Esophagus squamous epithelium (tissue), 5 donors: ENCODE measurements around the gene HLCS. TPM values are rescaled to one million over a fixed set of nuclear protein-coding genes. Genes with fewer than 3 reads are reported as not detected.

Experiments
- DNase-seq: peaks from one replicate; lab custom pipeline; 2025; lab: John Stamatoyannopoulos, UW
- H3K27ac ChIP-seq, 4 donors: fragments of 200-600 bp; sonication (generic); one replicate each; pipeline ENCODE4 v1.5.1; 2016 to 2019; ENCODE audit warnings: mild to moderate bottlenecking in 1 of 4
- H3K27me3 ChIP-seq, 4 donors: fragments of 200-600 bp; sonication (generic); 1 replicate in 3 of 4; 2 replicates in 1 of 4; pipeline versions ENCODE4 v1.5.1 to v1.6.0; 2017 to 2021; ENCODE audit warnings: antibody characterized with exemption in 1 of 4
- H3K36me3 ChIP-seq, 3 donors: fragments of 200-600 bp; sonication (generic); one replicate each; pipeline ENCODE4 v1.5.1; 2016 to 2019
- H3K4me1 ChIP-seq, 3 donors: fragments of 200-600 bp; sonication (generic); one replicate each; pipeline ENCODE4 v1.5.1; 2017 to 2019
- H3K4me3 ChIP-seq, 4 donors: fragments of 200-600 bp; sonication (generic); 1 replicate in 3 of 4; 2 replicates in 1 of 4; pipeline ENCODE4 v1.5.1; 2016 to 2019; ENCODE audit warnings: mild to moderate bottlenecking in 2 of 4, moderate library complexity in 1 of 4
- H3K9me3 ChIP-seq, 3 donors: fragments of 200-600 bp; sonication (generic); one replicate each; pipeline ENCODE4 v1.5.1; 2016 to 2019
- POLR2A ChIP-seq, 4 donors: fragments of 450-650 bp; IDR thresholded peaks; one replicate each; pipeline ENCODE4 v1.6.1; 2017; ENCODE audit warnings: antibody characterized with exemption in 4 of 4, mild to moderate bottlenecking in 4 of 4, moderate library complexity in 3 of 4
- WGBS, 2 donors: methylation state at CpG; one replicate each; pipeline ENCODE4 v1.1.5; 2018; 5-methylcytosine and 5-hydroxymethylcytosine counted together
- intact Hi-C: fragments of 100-400 bp; cut with DNase I; formaldehyde crosslinking; loops from one replicate; pipeline ENCODE4 v1.15.0; 2022
- total RNA-seq, 4 donors: library from RNA; depleted of rRNA; stranded (reverse); fragments of >200 nt; gene quantifications; one replicate each; pipeline ENCODE4 v1.1.0, GENCODE V29; 2016
- TF ChIP-seq, protein P1 (sequence below), 6 experiments: fragments of 450-650 bp in 4 of 6; fragments of 200-600 bp in 2 of 6; sonication (generic) in 2 of 6; IDR thresholded peaks; one replicate each; pipeline ENCODE4 v1.5.1; 2016 to 2019; ENCODE audit warnings: antibody characterized with exemption in 6 of 6, mild to moderate bottlenecking in 4 of 6, moderate library complexity in 4 of 6
- donor health status: DM: yes; HTN: yes; CAD: no.

HLCS gene
- total RNA-seq, 4 donors from 2014 or later = 6.3 to 19.5 (median 13.5) TPM

DNA sequence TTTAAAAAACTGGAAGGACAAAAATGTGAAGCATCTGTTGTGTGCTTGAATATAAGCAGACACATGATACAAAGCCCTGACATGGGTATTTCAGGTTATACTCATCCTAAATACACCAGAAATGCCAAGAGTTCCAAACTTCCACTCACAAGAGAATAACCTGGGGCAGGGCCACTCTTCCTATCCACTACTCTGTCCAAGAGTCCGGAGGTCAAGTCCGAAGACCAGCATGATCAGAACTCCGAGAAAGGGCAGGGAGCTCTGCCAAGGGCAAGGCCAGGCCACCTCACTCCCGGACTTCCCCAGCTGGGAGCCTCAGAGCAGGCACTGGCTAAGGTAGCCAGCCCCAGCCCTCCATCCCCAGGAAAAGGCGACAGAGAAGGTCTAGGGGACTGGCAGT is 37.5 kb downstream of the HLCS start:
- intact Hi-C loops = loop anchor here (10.0 kb wide), 2 partner anchors 424 to 504 kb away; no protein-coding TSS in a partner anchor
- TF ChIP-seq, protein P1, sequence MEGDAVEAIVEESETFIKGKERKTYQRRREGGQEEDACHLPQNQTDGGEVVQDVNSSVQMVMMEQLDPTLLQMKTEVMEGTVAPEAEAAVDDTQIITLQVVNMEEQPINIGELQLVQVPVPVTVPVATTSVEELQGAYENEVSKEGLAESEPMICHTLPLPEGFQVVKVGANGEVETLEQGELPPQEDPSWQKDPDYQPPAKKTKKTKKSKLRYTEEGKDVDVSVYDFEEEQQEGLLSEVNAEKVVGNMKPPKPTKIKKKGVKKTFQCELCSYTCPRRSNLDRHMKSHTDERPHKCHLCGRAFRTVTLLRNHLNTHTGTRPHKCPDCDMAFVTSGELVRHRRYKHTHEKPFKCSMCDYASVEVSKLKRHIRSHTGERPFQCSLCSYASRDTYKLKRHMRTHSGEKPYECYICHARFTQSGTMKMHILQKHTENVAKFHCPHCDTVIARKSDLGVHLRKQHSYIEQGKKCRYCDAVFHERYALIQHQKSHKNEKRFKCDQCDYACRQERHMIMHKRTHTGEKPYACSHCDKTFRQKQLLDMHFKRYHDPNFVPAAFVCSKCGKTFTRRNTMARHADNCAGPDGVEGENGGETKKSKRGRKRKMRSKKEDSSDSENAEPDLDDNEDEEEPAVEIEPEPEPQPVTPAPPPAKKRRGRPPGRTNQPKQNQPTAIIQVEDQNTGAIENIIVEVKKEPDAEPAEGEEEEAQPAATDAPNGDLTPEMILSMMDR (IDR thresholded peaks at IDR 0.05) = no peak
- no peak for TF ChIP-seq POLR2A (IDR thresholded peaks at IDR 0.05)
- no peak for DNase-seq

DNA sequence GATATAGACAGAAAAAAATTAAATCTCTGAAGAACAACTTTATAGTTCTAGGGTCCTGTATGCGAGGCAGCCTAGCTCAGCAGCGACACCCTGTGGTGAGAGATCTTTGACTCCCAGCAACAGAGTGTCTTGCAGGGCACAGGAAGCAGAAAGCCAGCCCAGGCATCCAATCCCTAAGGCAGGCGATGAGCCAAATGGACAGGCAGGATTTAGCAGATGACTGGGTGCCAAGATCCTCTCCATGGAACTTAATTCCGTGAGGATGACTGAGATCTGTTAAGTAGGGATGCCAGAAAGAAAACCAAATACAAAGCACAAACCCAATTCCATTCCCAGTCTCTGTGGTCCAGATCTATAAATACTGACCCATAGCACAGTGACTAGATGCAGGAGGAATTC is 38.8 kb downstream of the HLCS start:
- intact Hi-C loops = loop anchor here (10.0 kb wide), 2 partner anchors 423 to 503 kb away; no protein-coding TSS in a partner anchor
- 1 to 7% methylated on average over 4 of the region's 4 CpGs for WGBS, 2 donors

More for the DNA sequence above, 37.5 kb downstream of the HLCS start:
- no peaks in the 10 kb centered on the region for H3K9me3 ChIP-seq
- 58 to 62% methylated on average over 2 of the region's 5 CpGs for WGBS, 2 donors
- no peaks in the 10 kb centered on the region for H3K27me3 ChIP-seq
- H3K27ac ChIP-seq = peak overlapping the region in 2 of 4 donors; percentile 27 to 28
- H3K36me3 ChIP-seq = peaks cover 0 to 25% (median 0%) of the 10 kb centered on the region in 3 donors
- peaks cover 0 to 41% (median 0%) of the 10 kb centered on the region in 3 donors for H3K4me1 ChIP-seq
- H3K4me3 ChIP-seq = no peak overlapping the region

DNA sequence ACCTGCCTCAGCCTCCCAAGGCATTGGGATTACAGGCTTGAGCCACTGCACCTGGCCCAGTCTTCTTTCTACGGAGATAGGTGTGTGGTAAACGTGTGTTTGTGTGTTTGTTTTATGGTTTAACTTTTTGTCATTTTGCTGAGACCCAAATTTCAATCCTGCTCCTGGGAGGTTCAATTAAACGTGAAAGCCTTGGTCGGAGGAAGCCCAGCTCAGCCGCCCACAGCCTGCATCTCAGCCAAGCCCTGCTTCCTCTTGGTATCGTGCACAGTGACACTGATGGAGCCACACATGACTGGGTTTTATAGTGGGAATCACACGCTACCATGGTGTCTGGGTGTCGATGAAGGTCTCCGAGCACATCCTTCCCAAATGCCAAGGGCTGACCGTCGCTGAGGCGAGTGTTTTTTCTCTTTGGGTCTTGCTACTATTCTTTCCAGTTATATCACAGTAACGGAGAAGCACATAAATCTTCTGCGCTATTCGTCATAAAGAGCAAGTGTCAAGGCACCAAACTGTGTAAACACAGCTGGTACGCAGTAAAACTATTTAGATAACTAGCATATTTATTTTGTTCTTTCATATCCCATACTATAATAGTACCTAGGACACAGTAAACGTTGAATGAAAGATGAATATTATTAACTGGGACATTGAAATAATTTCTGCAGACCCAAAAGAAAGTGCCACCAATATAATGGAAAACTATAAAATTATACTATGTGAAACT is 39.3 kb downstream of the HLCS start:
- H3K27ac ChIP-seq = no peak overlapping the region
- TF ChIP-seq, protein P1 (IDR thresholded peaks at IDR 0.05) = no peak
- no peak for TF ChIP-seq POLR2A (IDR thresholded peaks at IDR 0.05)
- peaks cover 0 to 16% (median 0%) of the 10 kb centered on the region in 3 donors for H3K36me3 ChIP-seq
- peaks cover 0 to 35% (median 0%) of the 10 kb centered on the region in 3 donors for H3K4me1 ChIP-seq
- 70 to 71% methylated on average over 16 to 17 of the region's 17 CpGs for WGBS, 2 donors
- no peak for DNase-seq
- intact Hi-C loops = loop anchor here (10.0 kb wide), 2 partner anchors 422 to 502 kb away; no protein-coding TSS in a partner anchor
- no peaks in the 10 kb centered on the region for H3K27me3 ChIP-seq
- H3K4me3 ChIP-seq = no peak overlapping the region
- H3K9me3 ChIP-seq = no peaks in the 10 kb centered on the region

More for the DNA sequence above, 38.8 kb downstream of the HLCS start:
- Histone ChIP-seq H3K4me1 (peaks cover 0 to 40% (median 0%) of the 10 kb centered on the region in 3 donors), H3K9me3 (no peaks in the 10 kb centered on the region), H3K36me3 (peaks cover 0 to 16% (median 0%) of the 10 kb centered on the region in 3 donors), H3K27ac (no peak overlapping the region), H3K4me3 (no peak overlapping the region), H3K27me3 (no peaks in the 10 kb centered on the region)
- TF ChIP-seq, protein P1 (IDR thresholded peaks at IDR 0.05) = peak; percentile 78 to 90 (median 87)
- TF ChIP-seq POLR2A (IDR thresholded peaks at IDR 0.05) = no peak
- no peak for DNase-seq

DNA sequence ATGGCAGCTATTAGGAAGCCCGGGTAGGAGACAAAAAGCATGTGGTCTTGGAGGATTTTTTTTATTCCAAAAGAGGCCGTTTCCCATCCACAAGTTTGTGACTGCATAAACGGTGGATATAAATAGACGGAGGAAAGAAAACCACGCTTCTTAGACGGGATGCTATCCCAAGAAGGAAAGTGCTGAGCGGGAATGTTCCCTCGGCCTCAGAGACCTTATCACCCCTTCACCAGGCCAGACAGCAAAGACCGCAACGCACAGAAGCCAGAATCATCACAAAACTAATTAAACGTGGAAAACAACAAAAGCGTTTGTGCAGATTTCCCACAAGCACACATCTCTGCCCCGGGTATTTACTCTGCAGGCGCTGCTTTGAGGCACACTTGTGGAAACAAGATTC is 43.2 kb downstream of the HLCS start:
- no peak overlapping the region for H3K4me3 ChIP-seq
- no peak overlapping the region for H3K27ac ChIP-seq
- H3K36me3 ChIP-seq = peaks cover 0 to 6% (median 0%) of the 10 kb centered on the region in 3 donors
- no peak for DNase-seq
- intact Hi-C loops = loop anchor here (10.0 kb wide), 2 partner anchors 418 to 498 kb away; no protein-coding TSS in a partner anchor
- peaks cover 0 to 14% (median 0%) of the 10 kb centered on the region in 3 donors for H3K4me1 ChIP-seq
- H3K9me3 ChIP-seq = no peaks in the 10 kb centered on the region
- H3K27me3 ChIP-seq = no peaks in the 10 kb centered on the region
- 73 to 76% methylated on average over 14 of the region's 14 CpGs for WGBS, 2 donors
- TF ChIP-seq, protein P1 (IDR thresholded peaks at IDR 0.05) = no peak
- TF ChIP-seq POLR2A (IDR thresholded peaks at IDR 0.05) = no peak

DNA sequence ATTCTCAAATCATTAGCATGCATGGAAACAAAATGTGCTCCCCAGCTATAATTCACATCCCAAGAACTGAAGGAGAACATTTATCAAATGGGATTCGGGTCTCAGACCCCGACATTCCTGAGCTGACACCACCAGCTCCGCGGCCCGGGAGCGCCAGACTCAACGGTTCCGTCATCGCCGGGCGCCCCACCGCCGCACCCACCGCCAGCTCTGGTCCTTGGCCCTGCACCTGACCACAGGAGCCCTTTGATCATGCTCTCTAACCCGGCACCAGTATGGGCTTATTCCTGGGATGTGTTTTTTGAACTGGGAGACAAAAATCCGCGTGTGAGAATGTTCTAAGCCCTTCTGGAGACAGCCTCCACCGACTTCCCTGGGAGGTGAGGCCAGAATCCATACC is 43.6 kb downstream of the HLCS start:
- Histone ChIP-seq H3K36me3 (peaks cover 0 to 6% (median 0%) of the 10 kb centered on the region in 3 donors), H3K27me3 (no peaks in the 10 kb centered on the region), H3K9me3 (no peaks in the 10 kb centered on the region), H3K27ac (no peak overlapping the region), H3K4me1 (peaks cover 0 to 13% (median 0%) of the 10 kb centered on the region in 3 donors), H3K4me3 (no peak overlapping the region)
- no peak for DNase-seq
- no peak for TF ChIP-seq POLR2A (IDR thresholded peaks at IDR 0.05)
- TF ChIP-seq, protein P1 (IDR thresholded peaks at IDR 0.05) = no peak
- intact Hi-C loops = loop anchor here (10.0 kb wide), 2 partner anchors 418 to 498 kb away; no protein-coding TSS in a partner anchor
- WGBS, 2 donors = 87 to 91% methylated on average over 16 to 18 of the region's 18 CpGs
